SK-N-SH (cell line): ENCODE data around the gene SLC25A51. TPM values are rescaled to one million over a fixed set of nuclear protein-coding genes. Genes with fewer than 3 reads are reported as not detected.
"Not testable (repeated sequence)": the region's sequence is repeated elsewhere in the genome, so short reads cannot be mapped to it uniquely, and the experiment has no call there.

Source experiments
- CTCF ChIA-PET: fragments of 300-600, 350-600 bp; formaldehyde crosslinking; extraction: SDS; loops from one replicate; lab custom pipeline; 2021; lab: Yijun Ruan, JAX
- POLR2A ChIA-PET: fragments of 350-600 bp; sonication (Branson Sonifier 250); formaldehyde crosslinking; extraction: SDS; loops from one replicate; lab custom pipeline; 2020; ENCODE audit warnings: antibody characterized with exemption, inconsistent platforms; lab: Yijun Ruan, JAX
- DNase-seq: peaks from one replicate; pipeline ENCODE4 v3.0.0; 2012
- H2AFZ ChIP-seq: fragments of 200-600 bp; sonication (generic); 2 replicates; pipeline ENCODE4 v1.8.1; 2016; ENCODE audit warnings: antibody characterized with exemption, mild to moderate bottlenecking, low read depth
- H3F3A ChIP-seq: fragments of 200-600 bp; sonication (generic); replicated peaks from 2 replicates; pipeline ENCODE3; 2016; ENCODE audit warnings: antibody characterized with exemption, mild to moderate bottlenecking; ENCODE audit not compliant: insufficient read depth
- H3K27ac ChIP-seq, 2 experiments: fragments of 200-500 bp in 1 of 2; fragments of 200-600 bp in 1 of 2; sonication (Bioruptor generic) in 1 of 2; sonication (generic), shearing (Covaris generic) in 1 of 2; 2 replicates each; pipeline versions ENCODE4 v1.5.1 to v1.6.1; 2014 to 2016; ENCODE audit warnings: low read depth in 2 of 2, inconsistent platforms in 1 of 2, low read length in 1 of 2, mild to moderate bottlenecking in 1 of 2, mixed read lengths in 1 of 2
- H3K27me3 ChIP-seq: fragments of 200-600 bp; sonication (generic), shearing (Covaris generic); 2 replicates; pipeline ENCODE4 v1.6.1; 2016; ENCODE audit warnings: mixed run types; ENCODE audit not compliant: insufficient read depth
- H3K36me3 ChIP-seq, 2 experiments: fragments of 200-500 bp in 1 of 2; fragments of 200-600 bp in 1 of 2; sonication (Bioruptor generic) in 1 of 2; sonication (generic) in 1 of 2; replicated peaks in 1 of 2; 2 replicates each; pipeline versions ENCODE3 to v1.5.1; 2014 to 2016; ENCODE audit warnings: low read length in 1 of 2, mild to moderate bottlenecking in 1 of 2; ENCODE audit not compliant: insufficient read depth in 2 of 2, control insufficient read depth in 1 of 2
- H3K4me1 ChIP-seq, 2 experiments: fragments of 200-500 bp in 1 of 2; fragments of 200-600 bp in 1 of 2; sonication (Bioruptor generic) in 1 of 2; sonication (generic), shearing (Covaris generic) in 1 of 2; 2 replicates each; pipeline versions ENCODE4 v1.5.1 to v1.6.1; 2014 to 2016; ENCODE audit warnings: low read depth in 1 of 2, low read length in 1 of 2, mixed run types in 1 of 2; ENCODE audit not compliant: insufficient read depth in 2 of 2, control insufficient read depth in 1 of 2
- H3K4me2 ChIP-seq: fragments of 200-600 bp; sonication (generic), shearing (Covaris generic); 2 replicates; pipeline ENCODE4 v1.6.1; 2017; ENCODE audit warnings: mixed run types
- H3K4me3 ChIP-seq, 2 experiments: fragments of 200-500 bp in 1 of 2; fragments of 200-600 bp in 1 of 2; sonication (Bioruptor generic) in 1 of 2; sonication (generic), shearing (Covaris generic) in 1 of 2; 2 replicates each; pipeline versions ENCODE4 v1.5.1 to v1.8.1; 2014 to 2016; ENCODE audit warnings: low read depth in 2 of 2, inconsistent platforms in 1 of 2, low read length in 1 of 2, mild to moderate bottlenecking in 1 of 2, mixed read lengths in 1 of 2, moderate library complexity in 1 of 2
- H3K79me2 ChIP-seq: fragments of 200-600 bp; sonication (generic); 2 replicates; pipeline ENCODE4 v1.8.1; 2017; ENCODE audit warnings: mild to moderate bottlenecking; ENCODE audit not compliant: insufficient read depth
- H3K9ac ChIP-seq: fragments of 200-600 bp; sonication (generic); 2 replicates; pipeline ENCODE4 v1.6.1; 2017; ENCODE audit warnings: mixed run types
- H3K9me2 ChIP-seq: fragments of 200-600 bp; sonication (generic); 2 replicates; pipeline ENCODE4 v1.6.1; 2017; ENCODE audit warnings: mixed run types
- H3K9me3 ChIP-seq: fragments of 200-600 bp; sonication (generic); 2 replicates; pipeline ENCODE4 v1.6.1; 2017; ENCODE audit warnings: mixed run types, mild to moderate bottlenecking, moderate library complexity
- H4K20me1 ChIP-seq: fragments of 200-600 bp; sonication (generic); 2 replicates; pipeline ENCODE4 v1.6.1; 2017; ENCODE audit warnings: mild to moderate bottlenecking, mixed run types; ENCODE audit not compliant: insufficient read depth
- EP300 ChIP-seq, 2 experiments: IDR thresholded peaks; 2 replicates each; pipeline versions ENCODE4 v1.4.0 to v1.6.1; 2012; ENCODE audit warnings: borderline replicate concordance in 1 of 2, low read depth in 1 of 2, low read length in 1 of 2
- FOSL2 ChIP-seq: IDR thresholded peaks from 2 replicates; pipeline ENCODE4 v1.4.0; 2012; ENCODE audit warnings: low read depth, mild to moderate bottlenecking, moderate library complexity, borderline replicate concordance
- FOXJ3 ChIP-seq: sonication (generic); formaldehyde crosslinking; IDR thresholded peaks from 2 replicates; pipeline ENCODE4 v1.5.1; 2020; ENCODE audit warnings: mild to moderate bottlenecking, missing genetic modification reagents
- FOXM1 ChIP-seq: IDR thresholded peaks from 2 replicates; pipeline ENCODE4 v1.4.0; 2012; ENCODE audit warnings: low read depth, mild to moderate bottlenecking
- GATA2 ChIP-seq: sonication (generic); formaldehyde crosslinking; IDR thresholded peaks from 2 replicates; pipeline ENCODE4 v1.5.0; 2020; ENCODE audit warnings: mild to moderate bottlenecking, missing genetic modification reagents
- MAX ChIP-seq: IDR thresholded peaks from 2 replicates; pipeline ENCODE4 v1.4.0; 2012; ENCODE audit warnings: low read depth
- PBX3 ChIP-seq: IDR thresholded peaks from 2 replicates; pipeline ENCODE4; 2012
- POLR2AphosphoS5 ChIP-seq: IDR thresholded peaks from 2 replicates; pipeline ENCODE4 v1.6.1; 2012; ENCODE audit warnings: low read depth, low read length
- RCOR1 ChIP-seq: fragments of 150-350 bp; IDR thresholded peaks from 2 replicates; pipeline ENCODE4 v1.6.1; 2017; ENCODE audit warnings: antibody characterized with exemption, low read length
- TEAD4 ChIP-seq: IDR thresholded peaks from 2 replicates; pipeline ENCODE4 v1.4.0; 2012; ENCODE audit warnings: mild to moderate bottlenecking, borderline replicate concordance; ENCODE audit not compliant: insufficient read depth
- YY1 ChIP-seq: IDR thresholded peaks from 2 replicates; pipeline ENCODE4 v1.4.0; 2012; ENCODE audit warnings: low read depth, mild to moderate bottlenecking
- ZBTB33 ChIP-seq: IDR thresholded peaks from 2 replicates; pipeline ENCODE4 v1.4.0; 2012; ENCODE audit warnings: low read depth, borderline replicate concordance
- whole genome bisulfite sequencing: methylation state at CpG from one replicate; pipeline ENCODE4 v1.1.6; 2017; ENCODE audit warnings: low lambda C conversion rate; 5-methylcytosine and 5-hydroxymethylcytosine counted together
- polyA plus RNA-seq, 3 experiments: library from polyadenylated mRNA; depleted of rRNA; stranded (reverse); fragments of >200 nt; gene quantifications; 2 replicates each; pipeline ENCODE4 v1.2.3, GENCODE V29; 2012

SLC25A51 gene
- polyA plus RNA-seq, 1 of the 3 experiments (the other 2 are of a cell fraction): 13.3 TPM

- TF ChIP-seq FOSL2: no peak
- TF ChIP-seq EP300 (IDR thresholded peaks at IDR 0.05; ENCODE audit: borderline replicate concordance in 1 of 2, low read depth in 1 of 2, low read length in 1 of 2): no peak
- no peak for TF ChIP-seq PBX3
- no peak for TF ChIP-seq RCOR1
- TF ChIP-seq, all 33 proteins: peak for 0
These were observed 6.3 kb upstream of the SLC25A51 start (continued) for GRCh38 chr9:37910271-37910670.

- 93% methylated on average over 4 of the region's 5 CpGs for WGBS
These were observed 5.9 kb upstream of the SLC25A51 start for GRCh38 chr9:37909836-37910235.

GRCh38 chr9:37909326-37909725, 5.4 kb upstream of the SLC25A51 start:
- Histone ChIP-seq H3K9me3 (no peaks in the 10 kb centered on the region), H3K4me3 (no peak overlapping the region), H3K79me2 (no peaks in the 10 kb centered on the region), H2AFZ (no peak overlapping the region), H3K4me2 (no peak overlapping the region), H3K27me3 (no peaks in the 10 kb centered on the region), H3K27ac (no peak overlapping the region), H3F3A (peaks cover 4% of the 10 kb centered on the region), H3K9me2 (no peaks in the 10 kb centered on the region), H3K4me1 (peaks cover 9 to 15% of the 10 kb centered on the region in 2 experiments; a peak in 1 of 4 replicates), H3K36me3 (peaks cover 0 to 3% of the 10 kb centered on the region in 2 experiments), H3K9ac (no peak overlapping the region), H4K20me1 (no peaks in the 10 kb centered on the region)
- DNase-seq: no peak
- TF ChIP-seq MAX (no peak), TEAD4 (no peak), RCOR1 (no peak)
- CTCF ChIA-PET: interaction anchor here (1.3 to 1.8 kb wide), 4 partner anchors 15 to 509 kb away, joined by 3 to 7 read pairs (median 5); no protein-coding TSS in a partner anchor
- 99% methylated on average over 3 of the region's 3 CpGs for WGBS
- POLR2A ChIA-PET: no interaction called here

More at GRCh38 chr9:37909836-37910235, 5.9 kb upstream of the SLC25A51 start:
- H3K9me3 ChIP-seq, H3K9ac ChIP-seq, DNase-seq, H2AFZ ChIP-seq, H3K4me2 ChIP-seq, H4K20me1 ChIP-seq, H3K9me2 ChIP-seq, POLR2A ChIA-PET, H3K27me3 ChIP-seq, H3K36me3 ChIP-seq, H3K79me2 ChIP-seq, H3F3A ChIP-seq, H3K27ac ChIP-seq, H3K4me3 ChIP-seq: not testable (repeated sequence)
- CTCF ChIA-PET: interaction anchor here (0.7 to 6.7 kb wide), 2 partner anchors 452 to 757 kb away, joined by 3 to 124 read pairs; no protein-coding TSS in a partner anchor
- peaks cover 5 to 11% of the 10 kb centered on the region in 2 experiments; a peak in 1 of 4 replicates for H3K4me1 ChIP-seq

- Histone ChIP-seq H3K79me2 (peaks cover under 1% of the 10 kb centered on the region; the same call in 1 of the 2 replicates), H3K4me1 (peaks cover 4 to 10% of the 10 kb centered on the region in 2 experiments; a peak in 1 of 4 replicates), H3K4me3 (no peak overlapping the region), H3F3A (peaks cover 4% of the 10 kb centered on the region), H3K27me3 (no peaks in the 10 kb centered on the region), H3K36me3 (peaks cover 0 to 3% of the 10 kb centered on the region in 2 experiments), H3K9me3 (no peaks in the 10 kb centered on the region), H3K9ac (no peak overlapping the region), H3K27ac (no peak overlapping the region), H4K20me1 (no peaks in the 10 kb centered on the region), H3K4me2 (no peak overlapping the region), H2AFZ (no peak overlapping the region), H3K9me2 (no peaks in the 10 kb centered on the region)
- no peak for DNase-seq
- WGBS: 95% methylated on average over 4 of the region's 4 CpGs
- POLR2A ChIA-PET: no interaction called here
- CTCF ChIA-PET: interaction anchor here (1.3 to 1.8 kb wide), 4 partner anchors 15 to 509 kb away, joined by 3 to 7 read pairs (median 5); no protein-coding TSS in a partner anchor
- TF ChIP-seq YY1: no peak
- TF ChIP-seq FOXJ3 (CRISPR knock-in tag): no peak
- no peak for TF ChIP-seq FOXM1
- no peak for TF ChIP-seq ZBTB33
- TF ChIP-seq GATA2 (CRISPR knock-in tag): no peak
- TF ChIP-seq FOSL2: no peak
- TF ChIP-seq PBX3: no peak
- TF ChIP-seq POLR2AphosphoS5: no peak
These were observed 4.8 kb upstream of the SLC25A51 start for GRCh38 chr9:37908698-37909186.
